Activated CD4-positive, alpha-beta memory T cell treated with anti-CD3 and anti-CD28 coated beads, Interleukin-2, amount 10 ng/mL, durations not matched to agents 7 days and 5 days (primary cell): ENCODE data around the gene SLC1A5. TPM values are rescaled to one million over a fixed set of nuclear protein-coding genes. Genes with fewer than 3 reads are reported as not detected.

Source experiments
- CTCF ChIA-PET: fragments of 350-600 bp; sonication (Branson Sonifier 250); formaldehyde crosslinking; loops from one replicate; lab custom pipeline; 2021; ENCODE audit warnings: antibody characterized with exemption, inconsistent platforms; lab: Charles Lee
- POLR2A ChIA-PET: fragments of 350-600 bp; sonication (Branson Sonifier 250); formaldehyde crosslinking; loops from one replicate; lab custom pipeline; 2021; ENCODE audit warnings: antibody characterized with exemption; lab: Charles Lee
- DNase-seq: peaks from one replicate; pipeline ENCODE4 v3.0.0-alpha.2; 2020
- H3K27ac Mint-ChIP-seq: one replicate; pipeline ENCODE4 v1.8.0; 2021; ENCODE audit warnings: mild to moderate bottlenecking, mixed read lengths
- H3K27me3 Mint-ChIP-seq: one replicate; pipeline ENCODE4 v1.8.0; 2021; ENCODE audit warnings: mixed read lengths
- H3K36me3 Mint-ChIP-seq: one replicate; pipeline ENCODE4 v1.8.0; 2021; ENCODE audit warnings: low read depth, mixed read lengths
- H3K4me1 Mint-ChIP-seq: one replicate; pipeline ENCODE4 v1.8.0; 2021; ENCODE audit warnings: mixed read lengths
- H3K4me3 Mint-ChIP-seq: one replicate; pipeline ENCODE4 v1.8.0; 2021; ENCODE audit warnings: mild to moderate bottlenecking, mixed read lengths
- H3K9me3 Mint-ChIP-seq: one replicate; pipeline ENCODE4 v1.8.0; 2021; ENCODE audit warnings: mixed read lengths
- total RNA-seq, 2 experiments: library from RNA; stranded (reverse); gene quantifications; one replicate each; pipeline ENCODE4 v1.2.3, GENCODE V29; 2021

The SLC1A5 gene
- total RNA-seq, 2 experiments from 2014 or later = 200 to 208 TPM

- H3K9me3 Mint-ChIP-seq = no peaks in the 10 kb centered on the region
- peaks cover 49% of the 10 kb centered on the region for H3K36me3 Mint-ChIP-seq
- POLR2A ChIA-PET = no interaction called here
- H3K4me3 Mint-ChIP-seq = no peak overlapping the region
- no peak overlapping the region for H3K27ac Mint-ChIP-seq
- CTCF ChIA-PET = interaction anchor here (1.3 to 2.2 kb wide), 2 partner anchors 16 to 29 kb away, joined by 4 to 10 read pairs; no protein-coding TSS in a partner anchor
- H3K27me3 Mint-ChIP-seq = no peaks in the 10 kb centered on the region
- peaks cover 28% of the 10 kb centered on the region for H3K4me1 Mint-ChIP-seq
- no peak for DNase-seq
Measured at GRCh38 chr19:46733690-46734292, 54.6 kb downstream of the SLC1A5 start.

GRCh38 chr19:46732966-46733689, 55.3 kb downstream of the SLC1A5 start:
- H3K4me1 Mint-ChIP-seq = peaks cover 31% of the 10 kb centered on the region
- H3K36me3 Mint-ChIP-seq = peaks cover 50% of the 10 kb centered on the region
- CTCF ChIA-PET = interaction anchor here (1.3 to 2.2 kb wide), 2 partner anchors 17 to 29 kb away, joined by 4 to 10 read pairs; no protein-coding TSS in a partner anchor
- no peak overlapping the region for H3K27ac Mint-ChIP-seq
- no peak for DNase-seq
- no peaks in the 10 kb centered on the region for H3K9me3 Mint-ChIP-seq
- H3K4me3 Mint-ChIP-seq = no peak overlapping the region
- POLR2A ChIA-PET = no interaction called here
- no peaks in the 10 kb centered on the region for H3K27me3 Mint-ChIP-seq

- peaks cover 53% of the 10 kb centered on the region for H3K36me3 Mint-ChIP-seq
- H3K27me3 Mint-ChIP-seq = no peaks in the 10 kb centered on the region
- ChIA-PET POLR2A (interaction anchor here (0.8 kb wide), 1 partner anchor 17 kb away, joined by 3 read pairs; no protein-coding TSS in a partner anchor), CTCF (interaction anchor here (0.6 to 2.3 kb wide), 3 partner anchors 10 to 95 kb away, joined by 3 to 12 read pairs (median 5); no protein-coding TSS in a partner anchor)
- H3K4me3 Mint-ChIP-seq = no peak overlapping the region
- H3K4me1 Mint-ChIP-seq = peaks cover 31% of the 10 kb centered on the region
- H3K9me3 Mint-ChIP-seq = no peaks in the 10 kb centered on the region
- no peak overlapping the region for H3K27ac Mint-ChIP-seq
- no peak for DNase-seq
Measured at GRCh38 chr19:46732172-46732938, 56.0 kb downstream of the SLC1A5 start.

- H3K27me3 Mint-ChIP-seq = no peaks in the 10 kb centered on the region
- H3K4me1 Mint-ChIP-seq = peaks cover 31% of the 10 kb centered on the region
- POLR2A ChIA-PET = interaction anchor here (0.8 to 1.4 kb wide), 3 partner anchors 14 to 40 kb away, joined by 3 read pairs; no protein-coding TSS in a partner anchor
- H3K9me3 Mint-ChIP-seq = no peaks in the 10 kb centered on the region
- peaks cover 55% of the 10 kb centered on the region for H3K36me3 Mint-ChIP-seq
- H3K27ac Mint-ChIP-seq = no peak overlapping the region
- no peak for DNase-seq
- no peak overlapping the region for H3K4me3 Mint-ChIP-seq
- CTCF ChIA-PET = interaction anchor here (0.6 to 2.3 kb wide), 5 partner anchors 11 to 189 kb away, joined by 3 to 12 read pairs (median 3); no protein-coding TSS in a partner anchor
Measured at GRCh38 chr19:46731584-46731983, 56.8 kb downstream of the SLC1A5 start.

GRCh38 chr19:46731007-46731501, 57.3 kb downstream of the SLC1A5 start:
- H3K27me3 Mint-ChIP-seq = no peaks in the 10 kb centered on the region
- H3K4me3 Mint-ChIP-seq = no peak overlapping the region
- H3K27ac Mint-ChIP-seq = no peak overlapping the region
- no peak for DNase-seq
- H3K4me1 Mint-ChIP-seq = peaks cover 31% of the 10 kb centered on the region
- CTCF ChIA-PET = interaction anchor here (0.7 to 5.9 kb wide), 7 partner anchors 11 to 190 kb away, joined by 3 to 53 read pairs (median 3); no protein-coding TSS in a partner anchor
- H3K36me3 Mint-ChIP-seq = peaks cover 60% of the 10 kb centered on the region
- POLR2A ChIA-PET = interaction anchor here (0.8 to 6.5 kb wide), 6 partner anchors 13 to 40 kb away, joined by 3 to 38 read pairs (median 3); partner anchors contain the start of gene PRKD2
- H3K9me3 Mint-ChIP-seq = no peaks in the 10 kb centered on the region

GRCh38 chr19:46730595-46730994, 57.8 kb downstream of the SLC1A5 start:
- peaks cover 31% of the 10 kb centered on the region for H3K4me1 Mint-ChIP-seq
- H3K9me3 Mint-ChIP-seq = no peaks in the 10 kb centered on the region
- H3K27ac Mint-ChIP-seq = no peak overlapping the region
- ChIA-PET POLR2A (interaction anchor here (0.9 to 6.5 kb wide), 4 partner anchors 13 to 28 kb away, joined by 3 to 38 read pairs (median 4); partner anchors contain the start of gene PRKD2), CTCF (interaction anchor here (0.7 to 5.9 kb wide), 6 partner anchors 12 to 114 kb away, joined by 3 to 53 read pairs (median 4); no protein-coding TSS in a partner anchor)
- peaks cover 64% of the 10 kb centered on the region for H3K36me3 Mint-ChIP-seq
- DNase-seq = no peak
- no peak overlapping the region for H3K4me3 Mint-ChIP-seq
- no peaks in the 10 kb centered on the region for H3K27me3 Mint-ChIP-seq

- Mint-ChIP-seq H3K27ac (no peak overlapping the region), H3K36me3 (peaks cover 66% of the 10 kb centered on the region), H3K27me3 (no peaks in the 10 kb centered on the region), H3K4me3 (no peak overlapping the region), H3K9me3 (no peaks in the 10 kb centered on the region), H3K4me1 (peaks cover 31% of the 10 kb centered on the region)
- ChIA-PET CTCF (interaction anchor here (1.0 to 5.9 kb wide), 7 partner anchors 12 to 257 kb away, joined by 3 to 53 read pairs (median 4); no protein-coding TSS in a partner anchor), POLR2A (interaction anchor here (0.9 to 6.5 kb wide), 4 partner anchors 12 to 28 kb away, joined by 3 to 38 read pairs (median 4); partner anchors contain the start of gene PRKD2)
- DNase-seq = no peak
Measured at GRCh38 chr19:46730187-46730586, 58.2 kb downstream of the SLC1A5 start.

GRCh38 chr19:46729696-46730095, 58.7 kb downstream of the SLC1A5 start:
- no peaks in the 10 kb centered on the region for H3K27me3 Mint-ChIP-seq

GRCh38 chr19:46728693-46729339, 59.6 kb downstream of the SLC1A5 start:
- no peak overlapping the region for H3K4me3 Mint-ChIP-seq
- no peaks in the 10 kb centered on the region for H3K9me3 Mint-ChIP-seq
- ChIA-PET CTCF (interaction anchor here (0.7 to 5.9 kb wide), 21 partner anchors 10 to 259 kb away, joined by 3 to 53 read pairs (median 4); partner anchors contain the start of gene DACT3), POLR2A (interaction anchor here (0.6 to 6.5 kb wide), 9 partner anchors 11 to 115 kb away, joined by 3 to 38 read pairs (median 5); partner anchors contain the start of genes DACT3 and PRKD2)
- H3K27me3 Mint-ChIP-seq = no peaks in the 10 kb centered on the region
- peaks cover 31% of the 10 kb centered on the region for H3K4me1 Mint-ChIP-seq
- no peak overlapping the region for H3K27ac Mint-ChIP-seq
- H3K36me3 Mint-ChIP-seq = peaks cover 68% of the 10 kb centered on the region
- peak; percentile 85 for DNase-seq

More at GRCh38 chr19:46729696-46730095, 58.7 kb downstream of the SLC1A5 start:
- peaks cover 31% of the 10 kb centered on the region for H3K4me1 Mint-ChIP-seq
- H3K36me3 Mint-ChIP-seq = peaks cover 67% of the 10 kb centered on the region
- DNase-seq = no peak
- ChIA-PET POLR2A (interaction anchor here (0.9 to 6.5 kb wide), 5 partner anchors 12 to 68 kb away, joined by 3 to 38 read pairs (median 5); partner anchors contain the start of genes DACT3 and PRKD2), CTCF (interaction anchor here (0.7 to 5.9 kb wide), 13 partner anchors 12 to 258 kb away, joined by 3 to 53 read pairs (median 4); no protein-coding TSS in a partner anchor)
- H3K9me3 Mint-ChIP-seq = no peaks in the 10 kb centered on the region
- no peak overlapping the region for H3K4me3 Mint-ChIP-seq
- no peak overlapping the region for H3K27ac Mint-ChIP-seq

- H3K4me3 Mint-ChIP-seq = no peak overlapping the region
- POLR2A ChIA-PET = interaction anchor here (0.9 to 6.5 kb wide), 8 partner anchors 10 to 114 kb away, joined by 3 to 38 read pairs (median 6); partner anchors contain the start of genes DACT3 and PRKD2
Measured at GRCh38 chr19:46728208-46728607, 60.2 kb downstream of the SLC1A5 start.

GRCh38 chr19:46727757-46728156, 60.6 kb downstream of the SLC1A5 start:
- peaks cover 33% of the 10 kb centered on the region for H3K4me1 Mint-ChIP-seq
- H3K4me3 Mint-ChIP-seq = no peak overlapping the region
- H3K36me3 Mint-ChIP-seq = peaks cover 59% of the 10 kb centered on the region
- DNase-seq = no peak
- H3K9me3 Mint-ChIP-seq = no peaks in the 10 kb centered on the region
- ChIA-PET CTCF (interaction anchor here (0.9 to 5.9 kb wide), 13 partner anchors 10 to 111 kb away, joined by 3 to 53 read pairs (median 5); partner anchors contain the start of gene DACT3), POLR2A (interaction anchor here (1.0 to 6.5 kb wide), 5 partner anchors 10 to 114 kb away, joined by 4 to 38 read pairs (median 6); partner anchors contain the start of gene PRKD2)
- no peak overlapping the region for H3K27ac Mint-ChIP-seq
- no peaks in the 10 kb centered on the region for H3K27me3 Mint-ChIP-seq

More at GRCh38 chr19:46728208-46728607, 60.2 kb downstream of the SLC1A5 start:
- H3K9me3 Mint-ChIP-seq = no peaks in the 10 kb centered on the region
- CTCF ChIA-PET = interaction anchor here (0.9 to 5.9 kb wide), 18 partner anchors 9 to 190 kb away, joined by 3 to 53 read pairs (median 4); partner anchors contain the start of gene DACT3
- peaks cover 63% of the 10 kb centered on the region for H3K36me3 Mint-ChIP-seq
- no peak for DNase-seq
- H3K27ac Mint-ChIP-seq = no peak overlapping the region
- H3K27me3 Mint-ChIP-seq = no peaks in the 10 kb centered on the region
- peaks cover 34% of the 10 kb centered on the region for H3K4me1 Mint-ChIP-seq
